Measurements from ENCODE around the gene GNA12. TPM values are rescaled to one million over a fixed set of nuclear protein-coding genes. Genes with fewer than 3 reads are reported as not detected.

The GNA12 gene
- total RNA-seq, 1 experiment from 2014 or later = 15.0 TPM

DNA sequence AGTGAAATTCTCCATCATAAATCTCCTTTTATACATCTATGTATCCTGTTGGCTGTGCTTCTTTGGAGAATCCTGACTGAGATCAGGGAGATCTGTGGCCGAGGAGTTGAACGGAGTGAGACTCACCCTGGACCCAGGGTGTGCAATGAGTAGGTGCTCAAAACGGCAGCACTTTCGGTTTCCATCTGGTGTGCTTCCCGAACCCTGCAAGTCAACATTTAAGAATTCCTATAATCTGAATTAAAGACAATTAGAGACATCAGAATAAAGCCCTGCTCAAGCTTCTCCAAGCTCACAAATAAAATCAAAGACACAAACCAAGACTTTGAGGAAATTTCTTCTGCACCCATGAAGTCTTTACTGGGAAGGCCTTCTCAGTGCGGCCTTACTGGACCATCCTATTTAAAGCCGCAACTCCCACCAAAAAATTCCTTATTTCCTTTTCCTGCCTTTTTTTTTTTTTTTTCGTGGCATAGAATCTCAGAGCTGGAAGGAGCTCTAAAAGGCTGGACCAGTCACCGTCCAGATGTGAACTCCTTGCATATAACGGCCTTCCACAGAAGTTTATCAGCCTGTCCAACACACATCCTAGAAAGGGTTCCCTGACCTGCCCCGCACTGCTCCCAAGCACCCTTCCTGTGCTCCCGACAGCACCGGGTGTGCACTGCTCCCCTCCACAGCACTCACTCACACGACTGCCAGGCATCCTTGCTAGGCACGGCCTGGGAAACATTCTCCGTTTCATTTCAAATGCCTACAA is 29.7 kb downstream of the GNA12 start:
- H3K4me3 ChIP-seq (ENCODE audit: low read length) = no peak overlapping the region
- no peaks in the 10 kb centered on the region for H3K9me2 ChIP-seq (replicated peaks; ENCODE audit: low read length)
- no peak overlapping the region for H3K27ac ChIP-seq (ENCODE audit: low read length)
- no peaks in the 10 kb centered on the region for H4K20me1 ChIP-seq (ENCODE audit: low read length)
- no peaks in the 10 kb centered on the region for H3K36me3 ChIP-seq (ENCODE audit: low read depth, low read length)
- H3K79me2 ChIP-seq (ENCODE audit: low read length) = peaks cover 95% of the 10 kb centered on the region
- H3K4me2 ChIP-seq (ENCODE audit: low read length) = no peak overlapping the region
- H3K4me1 ChIP-seq (ENCODE audit: insufficient read depth, low read length) = peaks cover 20% of the 10 kb centered on the region
- no peak overlapping the region for H3K9ac ChIP-seq (ENCODE audit: low read length)
- TF ChIP-seq EZH2 (IDR thresholded peaks at IDR 0.05; ENCODE audit: low read length, unreplicated experiment) (no peak), EZH2phosphoT487 (IDR thresholded peaks at IDR 0.05; ENCODE audit: borderline replicate concordance, low read length) (no peak)
- TF ChIP-seq, protein P1, sequence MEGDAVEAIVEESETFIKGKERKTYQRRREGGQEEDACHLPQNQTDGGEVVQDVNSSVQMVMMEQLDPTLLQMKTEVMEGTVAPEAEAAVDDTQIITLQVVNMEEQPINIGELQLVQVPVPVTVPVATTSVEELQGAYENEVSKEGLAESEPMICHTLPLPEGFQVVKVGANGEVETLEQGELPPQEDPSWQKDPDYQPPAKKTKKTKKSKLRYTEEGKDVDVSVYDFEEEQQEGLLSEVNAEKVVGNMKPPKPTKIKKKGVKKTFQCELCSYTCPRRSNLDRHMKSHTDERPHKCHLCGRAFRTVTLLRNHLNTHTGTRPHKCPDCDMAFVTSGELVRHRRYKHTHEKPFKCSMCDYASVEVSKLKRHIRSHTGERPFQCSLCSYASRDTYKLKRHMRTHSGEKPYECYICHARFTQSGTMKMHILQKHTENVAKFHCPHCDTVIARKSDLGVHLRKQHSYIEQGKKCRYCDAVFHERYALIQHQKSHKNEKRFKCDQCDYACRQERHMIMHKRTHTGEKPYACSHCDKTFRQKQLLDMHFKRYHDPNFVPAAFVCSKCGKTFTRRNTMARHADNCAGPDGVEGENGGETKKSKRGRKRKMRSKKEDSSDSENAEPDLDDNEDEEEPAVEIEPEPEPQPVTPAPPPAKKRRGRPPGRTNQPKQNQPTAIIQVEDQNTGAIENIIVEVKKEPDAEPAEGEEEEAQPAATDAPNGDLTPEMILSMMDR (conservative IDR thresholded peaks at IDR 0.05; ENCODE audit: low read depth, low read length) = no peak
- CTCF ChIA-PET = interaction anchor here (0.6 kb wide), 1 partner anchor 54 kb away, joined by 7 read pairs; no protein-coding TSS in a partner anchor
- DNase-seq = no peak
- BruUV-seq (replicated peaks) = no TSS peak
- no peak overlapping the region for H2AFZ ChIP-seq (ENCODE audit: low read length)
- no peaks in the 10 kb centered on the region for H3F3A ChIP-seq (ENCODE audit: low read length, unreplicated experiment)
- POLR2A ChIA-PET (ENCODE audit: unreplicated experiment) = no interaction called here
- ATAC-seq = no peak
- intact Hi-C loops (cut with micrococcal nuclease) = no loop called here
- no peaks in the 10 kb centered on the region for H3K9me3 ChIP-seq (ENCODE audit: low read length)
- H3K27me3 ChIP-seq (ENCODE audit: low read length) = no peaks in the 10 kb centered on the region

DNA sequence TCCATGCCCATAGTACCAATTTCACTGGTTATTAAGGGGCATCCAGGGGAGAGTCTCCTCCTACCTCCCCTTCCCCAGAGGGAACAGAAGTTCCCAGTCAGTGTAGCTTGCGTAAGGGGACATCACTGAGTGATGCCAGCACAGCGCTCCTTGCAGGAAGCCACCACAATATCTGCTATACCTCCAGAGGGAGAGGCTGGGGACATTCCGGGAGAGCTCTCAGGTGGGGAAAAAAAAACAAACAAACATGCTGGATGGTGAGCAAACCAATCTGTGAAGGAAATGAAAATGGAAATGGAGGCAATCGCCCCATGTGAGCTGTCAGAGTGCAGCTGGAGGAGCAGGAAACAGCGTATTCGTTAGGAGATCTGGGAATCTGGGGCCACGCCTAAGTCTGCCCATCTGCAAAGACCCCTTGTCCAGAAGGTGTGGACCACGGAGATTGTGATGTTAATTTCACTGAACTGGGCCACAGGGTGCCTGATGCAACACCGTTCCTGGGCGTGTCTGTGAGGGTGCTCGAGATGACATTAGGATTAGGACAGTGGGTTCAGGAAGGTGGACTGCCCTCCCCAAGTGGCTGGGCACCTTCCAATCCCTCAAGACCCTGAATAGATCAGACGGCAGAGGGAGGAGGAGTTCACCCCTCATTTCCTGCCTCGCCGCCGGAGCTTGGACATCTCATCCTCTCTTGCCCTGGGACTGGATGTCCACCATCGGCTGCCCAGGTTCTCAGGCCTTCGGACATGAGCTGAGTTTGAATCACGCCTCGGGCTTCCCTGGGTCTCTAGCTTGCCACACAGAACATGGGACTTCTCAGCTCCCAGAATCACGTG is 30.5 kb downstream of the GNA12 start:
- ATAC-seq (no peak), DNase-seq (no peak)
- peaks cover 20% of the 10 kb centered on the region for H3K4me1 ChIP-seq (ENCODE audit: insufficient read depth, low read length)
- no peaks in the 10 kb centered on the region for H3K9me2 ChIP-seq (replicated peaks; ENCODE audit: low read length)
- H3K36me3 ChIP-seq (ENCODE audit: low read depth, low read length) = no peaks in the 10 kb centered on the region
- no TSS peak for BruUV-seq (replicated peaks)
- no peaks in the 10 kb centered on the region for H3K27me3 ChIP-seq (ENCODE audit: low read length)
- no peak for TF ChIP-seq EZH2phosphoT487 (IDR thresholded peaks at IDR 0.05; ENCODE audit: borderline replicate concordance, low read length)
- no peak overlapping the region for H2AFZ ChIP-seq (ENCODE audit: low read length)
- no peak overlapping the region for H3K4me2 ChIP-seq (ENCODE audit: low read length)
- no peaks in the 10 kb centered on the region for H4K20me1 ChIP-seq (ENCODE audit: low read length)
- no peak overlapping the region for H3K27ac ChIP-seq (ENCODE audit: low read length)
- intact Hi-C loops (cut with micrococcal nuclease) = no loop called here
- H3K9ac ChIP-seq (ENCODE audit: low read length) = no peak overlapping the region
- no peaks in the 10 kb centered on the region for H3K9me3 ChIP-seq (ENCODE audit: low read length)
- H3K4me3 ChIP-seq (ENCODE audit: low read length) = no peak overlapping the region
- ChIA-PET POLR2A (ENCODE audit: unreplicated experiment) (no interaction called here), CTCF (interaction anchor here (0.6 kb wide), 1 partner anchor 114 kb away, joined by 6 read pairs; no protein-coding TSS in a partner anchor)
- peaks cover 95% of the 10 kb centered on the region for H3K79me2 ChIP-seq (ENCODE audit: low read length)
- H3F3A ChIP-seq (ENCODE audit: low read length, unreplicated experiment) = no peaks in the 10 kb centered on the region

DNA sequence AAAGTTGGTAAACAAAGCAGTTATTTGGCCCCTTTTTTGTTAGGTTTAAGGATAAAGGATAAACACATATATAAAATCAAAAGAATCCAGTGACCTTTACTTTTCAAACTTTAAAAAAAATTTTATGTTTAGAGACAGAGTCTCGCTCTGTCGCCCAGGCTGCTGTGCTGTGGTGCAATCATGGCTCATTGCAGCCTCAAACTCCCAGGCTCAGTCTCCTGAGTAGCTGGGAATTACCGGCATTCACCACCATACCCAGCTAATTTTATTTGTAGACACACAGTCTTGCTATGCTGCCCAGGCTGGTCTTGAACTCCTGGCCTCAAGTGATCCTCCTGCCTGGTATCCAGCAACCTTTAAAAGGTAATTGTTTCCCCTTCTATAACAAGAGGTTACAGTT is 31.3 kb downstream of the GNA12 start:
- CTCF ChIA-PET = interaction anchor here (0.6 kb wide), 1 partner anchor 115 kb away, joined by 6 read pairs; no protein-coding TSS in a partner anchor
- no peak overlapping the region for H3K4me2 ChIP-seq (ENCODE audit: low read length)
- no peak overlapping the region for H2AFZ ChIP-seq (ENCODE audit: low read length)
- no peaks in the 10 kb centered on the region for H3F3A ChIP-seq (ENCODE audit: low read length, unreplicated experiment)
- intact Hi-C loops (cut with micrococcal nuclease) = no loop called here
- ATAC-seq (no peak), DNase-seq (no peak)
- H3K79me2 ChIP-seq (ENCODE audit: low read length) = peaks cover 95% of the 10 kb centered on the region
- no peaks in the 10 kb centered on the region for H3K9me2 ChIP-seq (replicated peaks; ENCODE audit: low read length)
- H4K20me1 ChIP-seq (ENCODE audit: low read length) = no peaks in the 10 kb centered on the region
- H3K4me1 ChIP-seq (ENCODE audit: insufficient read depth, low read length) = peaks cover 26% of the 10 kb centered on the region
- no peaks in the 10 kb centered on the region for H3K9me3 ChIP-seq (ENCODE audit: low read length)
- no peak overlapping the region for H3K9ac ChIP-seq (ENCODE audit: low read length)
- H3K36me3 ChIP-seq (ENCODE audit: low read depth, low read length) = no peaks in the 10 kb centered on the region
- BruUV-seq (replicated peaks) = no TSS peak
- H3K27me3 ChIP-seq (ENCODE audit: low read length) = no peaks in the 10 kb centered on the region
- H3K27ac ChIP-seq (ENCODE audit: low read length) = no peak overlapping the region
- H3K4me3 ChIP-seq (ENCODE audit: low read length) = no peak overlapping the region
- POLR2A ChIA-PET (ENCODE audit: unreplicated experiment) = no interaction called here
- TF ChIP-seq EZH2 (IDR thresholded peaks at IDR 0.05; ENCODE audit: low read length, unreplicated experiment) = no peak
- TF ChIP-seq EZH2phosphoT487 (IDR thresholded peaks at IDR 0.05; ENCODE audit: borderline replicate concordance, low read length) = no peak
- TF ChIP-seq, protein P1 (conservative IDR thresholded peaks at IDR 0.05; ENCODE audit: low read depth, low read length) = no peak

Measured in PC-3 (cell line).